GM10266 (cell line): Measurements from ENCODE around the gene VPS54.

Source experiments
- DNase-seq: peaks from one replicate; pipeline ENCODE4 v3.0.0; 2012; ENCODE audit errors: extremely low spot score
- CTCF ChIP-seq: IDR thresholded peaks from 2 replicates; pipeline ENCODE4 v1.5.1; 2012; ENCODE audit warnings: mild to moderate bottlenecking, low read depth; ENCODE audit not compliant: control insufficient read depth, insufficient read depth; ENCODE audit errors: missing control alignments

The VPS54 gene

GRCh38 chr2:63881205-63881604 is 138.0 kb downstream of the VPS54 start:
- no peak for DNase-seq
- TF ChIP-seq CTCF: no peak

GRCh38 chr2:63880625-63881024 is 138.6 kb downstream of the VPS54 start:
- DNase-seq: no peak

GRCh38 chr2:63879876-63880433 is 139.3 kb downstream of the VPS54 start:
- no peak for DNase-seq
- TF ChIP-seq CTCF: no peak

More at GRCh38 chr2:63880625-63881024, 138.6 kb downstream of the VPS54 start:
- TF ChIP-seq CTCF: no peak

GRCh38 chr2:63878486-63878885 is 140.7 kb downstream of the VPS54 start:
- no peak for TF ChIP-seq CTCF
- no peak for DNase-seq

- no peak for TF ChIP-seq CTCF
- no peak for DNase-seq
These were observed 142.9 kb downstream of the VPS54 start for GRCh38 chr2:63876311-63876710.

GRCh38 chr2:63875559-63876245 is 143.5 kb downstream of the VPS54 start:
- TF ChIP-seq CTCF: no peak
- DNase-seq: no peak

GRCh38 chr2:63875131-63875527 is 144.1 kb downstream of the VPS54 start:
- TF ChIP-seq CTCF: no peak
- no peak for DNase-seq
